ENCODE data around the gene CYTH3.
"Not testable (repeated sequence)": the region's sequence is repeated elsewhere in the genome, so short reads cannot be mapped to it uniquely, and the experiment has no call there.

Gene CYTH3, protein sequence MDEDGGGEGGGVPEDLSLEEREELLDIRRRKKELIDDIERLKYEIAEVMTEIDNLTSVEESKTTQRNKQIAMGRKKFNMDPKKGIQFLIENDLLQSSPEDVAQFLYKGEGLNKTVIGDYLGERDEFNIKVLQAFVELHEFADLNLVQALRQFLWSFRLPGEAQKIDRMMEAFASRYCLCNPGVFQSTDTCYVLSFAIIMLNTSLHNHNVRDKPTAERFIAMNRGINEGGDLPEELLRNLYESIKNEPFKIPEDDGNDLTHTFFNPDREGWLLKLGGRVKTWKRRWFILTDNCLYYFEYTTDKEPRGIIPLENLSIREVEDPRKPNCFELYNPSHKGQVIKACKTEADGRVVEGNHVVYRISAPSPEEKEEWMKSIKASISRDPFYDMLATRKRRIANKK

DNA sequence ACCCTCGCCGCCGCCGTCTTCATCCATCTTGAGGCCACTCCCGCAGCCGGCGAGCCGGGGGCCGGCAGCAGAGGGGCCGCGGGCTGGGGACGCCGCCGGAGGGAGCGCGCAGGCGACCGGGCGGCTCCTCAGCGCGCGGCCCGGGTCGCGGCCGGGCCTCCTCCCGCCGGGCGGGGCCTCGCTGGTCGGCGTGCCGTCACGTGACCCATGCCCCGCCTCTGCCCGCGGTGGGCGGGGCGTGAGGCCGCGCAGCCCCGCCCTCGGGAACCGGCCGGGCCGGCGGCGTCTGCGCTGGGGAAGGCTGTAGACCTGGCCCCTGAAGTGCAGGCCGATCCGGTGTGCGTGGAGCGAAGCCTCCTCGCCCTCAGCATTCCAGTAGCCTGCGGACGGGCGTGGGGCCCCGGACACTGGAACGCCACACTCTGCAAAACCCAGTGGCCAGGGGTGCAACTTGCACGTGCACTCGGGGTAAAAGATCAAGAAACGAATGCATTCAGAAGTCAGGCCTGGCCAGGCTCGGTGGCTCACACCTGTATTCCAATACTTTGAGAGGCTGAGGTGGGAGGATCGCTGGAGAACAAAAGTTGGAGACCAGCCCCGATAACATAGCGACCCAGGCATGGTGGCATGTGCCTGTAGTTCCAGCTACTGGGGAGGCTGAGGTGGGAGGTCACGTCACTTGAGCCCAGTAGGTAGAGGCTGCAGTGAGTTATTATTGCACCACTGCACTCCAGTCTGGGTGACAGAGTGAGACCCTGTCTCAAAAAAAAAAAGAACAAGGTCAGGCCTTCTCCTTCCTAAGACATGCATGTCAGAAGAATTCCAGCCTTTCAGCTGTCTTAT is at the start of gene CYTH3:
CYTH3 (minus strand) TSS at position 144 of the 843 bp plus-strand sequence; CDS start at position 27, 117 bp downstream.
- peak; percentile 91 for DNase-seq (ENCODE audit: low spot score)

DNA sequence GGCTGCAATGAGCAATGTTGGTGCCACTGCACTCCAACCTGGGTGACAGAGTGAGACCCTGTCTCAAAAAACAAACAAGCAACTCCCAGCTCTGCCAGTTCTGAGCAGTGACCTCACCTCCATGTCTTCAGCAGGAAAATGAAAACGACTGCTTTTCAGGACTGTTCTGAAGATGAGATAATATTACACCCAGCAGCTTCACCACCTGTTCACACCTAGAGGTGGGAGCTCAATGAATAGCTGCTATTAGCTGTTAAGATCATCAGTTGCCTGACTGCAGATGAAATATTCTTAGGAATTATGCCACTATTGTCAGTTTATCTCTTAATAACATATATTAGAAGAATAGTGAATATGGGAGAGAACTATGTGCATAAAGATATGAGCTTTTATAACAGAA is 48.4 kb upstream of the CYTH3 start:
- no peak for DNase-seq (ENCODE audit: low spot score)

DNA sequence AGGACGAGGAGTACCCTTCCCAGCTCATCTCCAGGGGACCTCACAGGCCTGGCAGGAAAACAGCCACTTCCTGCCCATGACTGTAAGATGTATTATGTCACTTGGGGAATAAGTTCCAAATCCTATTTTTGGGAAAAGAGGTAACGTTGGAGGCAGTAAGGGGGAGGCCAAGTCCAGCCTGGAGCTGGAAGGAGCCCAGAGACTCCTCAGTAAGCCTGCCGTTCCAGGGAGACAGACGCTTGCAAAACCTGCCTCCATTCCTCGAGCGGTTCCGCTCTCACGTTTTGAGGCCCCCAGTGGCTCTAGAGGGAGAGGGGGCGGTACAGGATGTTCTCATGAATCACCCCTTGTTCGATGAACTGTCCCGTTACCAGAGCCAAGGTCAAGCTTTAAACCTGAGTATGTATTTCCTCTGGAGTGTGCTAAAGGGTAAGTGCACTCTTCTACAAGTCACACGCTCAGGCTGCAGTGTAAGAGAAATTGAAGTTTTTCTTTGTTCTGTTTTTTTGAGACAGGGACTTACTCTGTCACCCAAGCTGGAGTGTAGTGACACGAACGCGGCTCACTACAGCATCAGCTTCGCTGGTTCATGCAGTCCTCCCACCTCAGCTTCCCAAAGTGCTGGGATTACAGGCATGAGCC is 45.5 kb upstream of the CYTH3 start:
- DNase-seq (ENCODE audit: low spot score): no peak

DNA sequence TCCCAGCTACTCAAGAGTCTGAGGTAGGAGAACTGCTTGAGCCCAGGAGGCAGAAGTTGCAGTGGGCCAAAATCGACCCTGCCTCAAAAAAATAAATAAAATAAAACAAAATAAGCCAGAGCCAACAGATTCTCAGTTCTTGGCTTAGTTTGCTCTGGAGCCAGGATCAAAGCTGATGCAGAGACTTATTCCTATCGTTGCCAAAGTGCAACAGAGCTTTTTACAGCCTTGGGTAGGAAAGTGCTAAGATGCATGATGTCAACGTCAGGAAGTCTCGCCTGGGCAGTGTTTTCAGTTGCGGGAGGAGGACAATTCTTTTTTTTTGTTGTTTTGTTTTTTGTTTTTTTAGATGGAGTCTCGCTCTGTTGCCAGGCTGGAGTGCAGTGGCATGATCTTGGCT is 43.8 kb upstream of the CYTH3 start:
- no peak for DNase-seq (ENCODE audit: low spot score)

DNA sequence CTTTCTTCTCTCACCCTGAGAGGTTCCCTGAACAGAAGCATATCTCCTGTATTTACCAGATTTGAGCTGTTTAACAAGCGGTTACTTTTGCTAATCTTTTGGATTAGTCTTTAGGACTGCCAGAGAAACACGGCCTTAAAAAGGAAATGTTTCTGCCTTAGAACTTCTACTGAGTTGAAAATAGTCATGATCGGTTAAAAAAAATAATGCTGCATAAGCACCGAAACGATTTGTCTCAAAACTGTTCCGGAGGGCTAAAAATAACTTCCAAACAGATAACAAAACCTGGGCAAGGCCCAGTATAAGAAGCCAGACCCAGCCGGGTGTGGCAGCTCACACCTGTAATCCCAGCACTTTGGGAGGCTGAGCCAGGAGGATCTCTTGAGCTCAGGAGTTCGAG is 43.3 kb upstream of the CYTH3 start:
- DNase-seq (ENCODE audit: low spot score): no peak

DNA sequence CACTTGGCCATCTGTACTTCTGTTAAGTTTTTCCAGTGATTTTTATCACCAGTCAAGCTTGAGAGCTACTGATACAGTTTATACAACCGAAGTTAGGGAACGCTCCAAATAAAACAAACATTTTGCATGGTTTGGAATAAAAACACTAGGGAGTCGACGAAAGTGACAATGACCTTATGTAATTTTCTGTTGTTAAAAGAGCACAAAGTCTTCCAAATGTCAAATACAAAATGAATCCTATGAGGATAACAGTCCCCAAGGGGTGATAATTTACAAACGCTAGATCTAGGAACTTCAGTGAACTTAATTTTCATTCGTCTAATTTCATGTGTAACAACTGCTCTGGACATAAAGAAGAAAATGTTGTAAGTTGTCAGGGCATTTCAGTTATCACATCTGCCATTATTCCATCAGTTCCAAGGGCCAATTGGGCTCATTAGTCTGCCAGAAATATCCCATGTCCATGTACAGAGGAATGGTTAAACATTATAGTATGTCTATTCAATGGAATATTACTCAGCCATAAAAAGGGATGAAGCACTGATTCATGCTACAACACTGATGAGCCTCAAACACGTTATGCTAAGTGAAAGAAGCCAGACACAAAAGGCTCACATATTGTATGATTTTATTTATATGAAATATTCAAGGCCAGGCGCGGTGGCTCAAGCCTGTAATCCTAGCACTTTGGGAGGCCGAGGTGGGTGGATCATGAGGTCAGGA is 38.0 kb upstream of the CYTH3 start:
- no peak for DNase-seq (ENCODE audit: low spot score)

DNA sequence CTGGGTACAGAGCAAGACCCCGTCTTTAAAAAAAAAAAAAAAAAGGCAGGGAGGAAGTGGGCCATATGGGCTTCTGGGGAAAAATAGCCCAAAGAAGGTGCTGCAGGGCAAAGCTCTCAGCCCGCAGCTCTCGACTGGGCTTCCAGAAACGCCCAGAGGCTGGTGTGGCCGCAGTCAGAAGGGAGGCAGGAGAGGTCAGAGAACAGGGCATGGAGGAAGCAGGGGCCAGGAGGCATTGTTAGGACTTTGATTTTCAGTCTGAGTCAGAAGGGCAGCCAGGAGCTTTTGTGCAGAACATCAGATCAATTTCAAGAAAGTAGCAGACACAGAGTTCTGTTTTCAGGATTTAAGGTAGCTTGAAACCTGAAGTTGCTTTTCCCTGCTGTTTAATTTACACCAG is 35.3 kb upstream of the CYTH3 start:
- DNase-seq (ENCODE audit: low spot score): no peak

DNA sequence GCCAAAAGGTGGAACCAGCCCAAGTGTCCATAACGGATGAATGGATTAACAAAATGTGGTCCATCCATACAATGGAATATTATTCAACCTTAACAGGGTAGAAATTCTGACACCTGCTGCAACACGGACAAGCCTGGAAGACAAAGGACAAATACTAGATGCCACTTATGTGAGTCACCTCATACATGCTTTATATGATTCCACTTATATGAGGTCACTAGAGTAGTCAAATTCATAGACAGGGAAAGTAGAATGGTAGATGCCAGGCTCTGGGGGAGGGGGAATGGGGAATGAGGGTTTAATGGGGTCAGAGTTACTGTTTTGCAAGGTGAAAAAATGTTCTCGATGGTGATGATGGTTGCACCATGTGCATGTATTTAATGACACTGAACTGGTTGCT is 34.0 kb upstream of the CYTH3 start:
- DNase-seq (ENCODE audit: low spot score): no peak

DNA sequence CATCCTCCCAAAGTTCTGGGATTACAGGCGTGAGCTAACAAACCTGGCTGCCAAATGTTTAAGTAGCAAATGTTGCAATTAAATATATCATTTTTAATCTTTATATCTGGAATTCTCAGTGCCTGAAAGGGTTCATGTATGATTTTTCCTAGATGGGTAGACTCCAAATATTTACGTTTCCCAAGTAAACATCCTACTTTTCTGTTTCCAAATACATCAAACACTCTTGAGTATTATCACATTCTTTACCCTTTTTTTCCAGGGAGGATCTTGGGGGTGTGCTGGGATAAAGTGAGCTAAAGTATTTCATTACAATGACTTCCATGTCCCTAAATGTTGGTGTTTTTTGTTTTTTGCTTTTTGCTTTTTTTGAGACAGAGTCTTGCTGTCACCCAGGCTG is 32.9 kb upstream of the CYTH3 start:
- no peak for DNase-seq (ENCODE audit: low spot score)

DNA sequence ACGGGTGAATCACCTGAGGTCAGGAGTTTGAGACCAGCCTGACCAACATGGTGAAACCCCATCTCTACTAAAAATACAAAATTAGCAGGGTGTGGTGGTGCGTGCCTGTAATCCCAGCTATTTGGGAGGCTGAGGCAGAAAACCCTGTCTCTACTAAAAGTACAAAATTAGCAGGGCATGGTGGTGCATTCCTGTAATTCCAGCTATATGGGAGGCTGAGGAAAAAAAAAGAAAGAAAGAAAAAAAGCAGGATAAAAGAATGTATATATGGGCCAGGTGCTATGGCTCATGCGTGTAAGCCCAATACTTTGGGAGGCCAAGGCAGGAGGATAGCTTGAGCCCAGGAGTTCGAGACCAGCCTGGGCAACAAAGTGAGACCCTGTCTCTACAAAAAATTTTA is 29.0 kb upstream of the CYTH3 start:
- not testable (repeated sequence) for DNase-seq (ENCODE audit: low spot score)

DNA sequence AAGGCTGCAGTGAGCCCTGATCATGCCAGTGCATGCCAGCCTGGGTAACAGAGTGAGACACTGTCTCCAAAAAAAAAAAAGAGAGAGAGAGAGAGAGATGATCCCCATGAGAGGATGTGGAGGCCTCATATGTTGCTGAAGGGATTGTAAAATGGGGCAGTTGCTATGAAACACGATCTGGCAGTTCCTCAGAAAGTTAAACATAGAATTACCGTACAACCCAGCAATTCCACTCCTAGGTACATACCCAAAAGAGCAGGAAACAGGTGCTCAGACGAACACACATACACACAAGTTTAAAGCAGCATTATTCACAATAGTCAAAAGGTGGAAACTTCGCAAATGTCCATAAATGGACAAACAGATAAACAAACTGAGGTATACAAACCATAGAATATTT is 27.4 kb upstream of the CYTH3 start:
- DNase-seq (ENCODE audit: low spot score): no peak

DNA sequence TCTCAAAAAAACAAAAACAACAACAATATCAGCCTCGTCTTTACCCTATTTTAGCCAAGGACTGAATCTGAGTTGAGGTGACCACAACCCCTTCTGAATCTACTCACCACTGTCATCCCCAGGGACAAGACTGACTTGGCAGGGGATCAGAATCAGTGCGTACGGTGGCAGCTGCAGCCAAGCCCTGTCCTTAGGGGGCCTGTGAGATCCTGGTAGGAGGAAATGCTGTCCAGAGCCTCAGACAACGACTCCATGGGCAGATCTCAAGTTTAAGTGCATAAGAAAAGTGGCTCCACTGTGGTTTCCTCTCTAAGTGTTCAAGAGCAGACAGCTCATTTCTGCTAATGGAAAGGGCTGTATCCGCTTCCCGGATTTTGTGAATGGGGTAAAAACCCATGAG is 22.4 kb upstream of the CYTH3 start:
- DNase-seq (ENCODE audit: low spot score): no peak

DNA sequence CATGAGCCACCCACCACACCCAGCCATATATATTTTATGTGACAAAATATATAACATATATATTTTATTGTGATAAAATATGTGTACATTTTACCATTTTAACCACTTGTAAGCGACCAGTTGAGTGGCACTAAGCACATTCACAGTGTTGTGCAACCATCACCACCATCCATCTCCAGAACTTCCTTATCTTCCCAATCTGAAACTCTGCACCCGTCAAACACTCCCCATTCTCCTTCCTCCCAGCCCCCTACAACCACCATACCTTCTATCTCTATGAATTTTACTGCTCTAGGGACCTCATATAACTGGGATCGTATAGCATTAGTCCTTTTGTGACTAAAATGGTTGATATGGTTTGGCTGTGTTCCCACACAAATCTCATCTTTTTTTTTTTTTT is 20.8 kb upstream of the CYTH3 start:
- no peak for DNase-seq (ENCODE audit: low spot score)

DNA sequence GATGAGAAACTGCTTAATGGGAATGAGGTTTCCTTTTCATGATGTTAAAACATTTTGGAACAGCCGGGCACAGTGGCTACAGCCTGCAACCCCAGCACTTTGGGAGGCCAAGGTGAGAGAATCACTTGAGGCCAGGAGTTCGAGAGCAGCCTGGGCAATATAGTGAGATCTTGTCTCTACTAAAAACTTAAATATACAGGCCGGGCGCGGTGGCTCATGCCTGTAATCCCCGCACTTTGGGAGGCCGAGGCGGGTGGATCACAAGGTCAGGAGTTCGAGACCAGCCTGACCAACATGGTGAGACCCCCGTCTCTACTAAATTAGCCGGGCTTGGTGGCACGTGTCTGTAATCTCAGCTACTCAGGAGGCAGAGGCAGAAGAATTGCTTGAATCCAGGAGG is 19.5 kb upstream of the CYTH3 start:
- not testable (repeated sequence) for DNase-seq (ENCODE audit: low spot score)

DNA sequence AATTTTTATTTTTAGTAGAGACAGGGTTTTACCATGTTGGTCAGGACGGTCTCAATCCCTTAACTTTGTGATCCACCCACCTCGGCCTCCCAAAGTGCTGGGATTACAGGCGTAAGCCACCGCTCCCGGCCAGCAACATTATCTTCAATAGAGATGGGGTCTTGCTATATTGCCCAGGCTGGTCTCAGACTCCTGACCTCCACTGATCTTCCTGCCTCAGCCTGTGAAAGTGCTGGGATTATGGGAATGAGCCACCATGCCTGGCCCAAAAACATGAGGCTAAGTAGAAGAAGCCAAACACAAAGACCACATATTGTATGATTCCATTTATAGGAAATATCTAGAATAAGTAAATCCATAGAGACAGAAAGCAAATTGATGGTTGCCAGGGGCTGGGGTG is 19.1 kb upstream of the CYTH3 start:
- no peak for DNase-seq (ENCODE audit: low spot score)

DNA sequence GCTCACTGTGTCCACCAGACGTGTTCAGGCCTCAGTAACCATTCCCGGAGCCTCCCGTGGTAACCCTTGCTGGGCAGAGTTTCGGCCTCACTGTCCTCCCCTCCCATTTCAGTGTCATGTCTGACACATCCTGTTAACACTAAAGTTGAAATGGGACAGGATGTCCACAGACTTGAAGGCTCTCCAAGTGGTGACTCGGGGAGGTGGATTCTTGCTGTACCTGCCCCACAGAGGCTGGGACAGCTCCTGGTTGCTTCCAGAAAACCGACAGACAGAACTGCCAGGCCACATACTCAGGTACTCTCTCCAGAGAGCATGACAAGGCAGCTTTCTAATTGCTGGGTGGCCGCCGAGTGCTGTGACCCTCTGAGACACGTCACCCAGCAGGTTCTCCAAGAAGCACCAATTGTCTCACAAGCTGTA is 17.9 kb upstream of the CYTH3 start:
- DNase-seq (ENCODE audit: low spot score): no peak

DNA sequence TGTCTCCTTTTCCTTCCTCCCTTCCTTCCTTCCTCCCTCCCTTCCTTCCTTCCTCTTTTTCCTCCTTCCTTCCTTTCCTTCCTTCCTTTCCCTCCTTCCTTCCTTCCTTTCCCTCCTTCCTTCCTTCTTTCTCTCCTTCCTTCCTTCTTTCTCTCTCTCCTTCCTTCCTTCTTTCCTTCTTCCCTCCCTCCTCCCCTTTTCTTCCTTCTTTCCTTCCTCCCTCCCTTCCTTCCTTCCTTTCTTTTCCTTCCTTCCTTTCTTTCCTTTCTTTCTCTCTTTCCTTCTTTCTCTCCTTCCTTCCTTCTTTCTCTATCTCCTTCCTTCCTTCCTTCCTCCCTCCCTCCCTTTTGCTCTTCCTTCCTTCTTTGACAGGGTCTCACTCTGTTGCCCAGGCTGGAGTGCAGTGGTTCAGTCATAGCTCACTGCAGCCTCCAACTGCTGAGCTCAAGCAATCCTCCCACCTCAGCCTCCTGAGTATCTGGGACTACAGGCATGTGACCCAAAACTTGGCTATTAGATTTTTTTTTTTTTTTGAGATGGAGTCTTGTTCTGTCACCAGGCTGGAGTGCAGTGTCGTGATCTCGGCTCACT is 15.9 kb upstream of the CYTH3 start:
- DNase-seq (ENCODE audit: low spot score): no peak

DNA sequence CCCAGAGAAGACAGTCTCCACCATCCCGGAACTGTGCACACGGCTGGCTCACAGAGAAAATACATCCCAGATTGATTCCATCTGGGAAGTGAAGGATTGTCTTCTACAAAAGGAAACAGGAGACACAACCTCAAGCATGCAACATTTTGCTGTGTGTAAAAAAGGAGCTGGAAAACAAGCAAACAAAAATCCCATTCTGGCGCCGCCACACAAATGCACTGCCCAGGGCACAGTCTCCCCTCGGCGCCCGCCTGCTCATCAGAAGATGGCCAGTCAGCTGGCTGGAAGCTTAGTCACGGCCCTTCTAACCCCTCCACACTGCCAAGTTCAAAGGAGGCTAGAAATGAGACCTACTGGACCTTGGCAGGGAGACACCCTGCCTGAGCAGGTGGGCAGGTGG is 14.1 kb upstream of the CYTH3 start:
- DNase-seq (ENCODE audit: low spot score): no peak

DNA sequence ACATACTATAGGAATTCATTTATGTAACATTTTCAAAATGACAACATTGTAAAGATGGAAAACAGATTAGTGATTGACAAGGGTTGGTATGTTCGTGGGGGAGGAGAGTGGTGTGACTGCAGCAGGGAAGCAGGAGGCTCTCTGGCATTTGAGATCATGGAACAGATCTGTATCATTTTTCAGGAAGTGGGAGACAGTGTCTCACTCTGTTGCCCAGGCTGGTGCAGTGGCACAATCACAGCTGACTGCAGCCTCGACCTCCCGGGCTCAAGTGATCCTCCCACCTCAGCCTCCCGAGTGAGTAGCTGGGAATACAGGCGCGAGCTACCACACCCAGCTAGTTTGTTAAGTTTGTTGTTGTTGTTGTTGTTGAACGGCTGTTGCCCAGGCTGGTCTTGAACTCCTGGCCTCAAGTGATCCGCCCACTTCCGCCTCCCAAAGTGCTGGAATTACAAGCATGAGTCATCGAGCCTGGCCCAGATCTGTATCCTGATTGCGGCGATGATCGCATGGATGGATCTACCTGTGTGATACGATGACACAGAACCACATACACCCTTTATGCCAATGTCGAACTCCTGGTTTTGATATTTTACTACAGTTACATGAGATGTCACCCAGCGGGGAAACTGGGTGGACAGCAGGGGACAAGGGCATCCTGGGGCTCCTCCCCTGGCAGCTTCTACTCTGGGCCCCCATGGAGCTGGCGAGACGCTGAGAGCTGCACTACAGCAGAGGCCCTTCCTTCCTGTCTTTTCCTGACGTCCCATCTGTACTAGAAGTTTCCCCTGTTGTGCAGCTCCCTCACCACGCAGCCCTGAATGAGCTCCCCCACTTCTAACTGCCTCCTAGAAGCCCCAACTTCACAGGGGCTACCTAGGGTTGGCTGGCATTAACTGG is 12.3 kb upstream of the CYTH3 start:
- DNase-seq (ENCODE audit: low spot score): no peak

DNA sequence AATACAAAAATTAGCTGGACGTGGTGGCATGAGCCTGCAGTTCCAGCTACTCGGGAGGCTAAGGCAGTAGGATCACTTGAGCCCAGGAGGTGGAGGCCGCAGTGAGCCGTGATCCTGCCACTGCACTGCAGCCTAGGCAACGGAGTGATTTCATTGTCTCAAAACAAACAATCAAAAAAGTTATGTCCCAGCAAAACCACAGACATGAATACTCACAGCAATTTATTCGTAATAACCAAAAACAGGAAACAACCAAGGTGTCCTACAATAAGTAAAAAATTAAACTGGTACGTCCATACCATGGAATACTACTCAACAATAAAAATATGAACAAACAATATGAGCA is 11.6 kb upstream of the CYTH3 start:
- no peak for DNase-seq (ENCODE audit: low spot score)

All from NAMALWA (cell line).